Hematopoietic multipotent progenitor cell (in vitro differentiated cells): ENCODE data around the gene ITGB4. TPM values are rescaled to one million over a fixed set of nuclear protein-coding genes. Genes with fewer than 3 reads are reported as not detected.
A peak's percentile ranks its signal among the peaks of the same experiment; 100 is the strongest.

ENCODE experiments used
- DNase-seq, 3 donors: peaks; one replicate each; pipeline ENCODE4 v3.0.0-alpha.2; 2011 to 2015; ENCODE audit warnings: low read depth in 2 of 3, low spot score in 2 of 3
- total RNA-seq: library from RNA; depleted of rRNA; stranded (reverse); fragments of >200 nt; gene quantifications from one replicate; pipeline ENCODE4 v1.2.3, GENCODE V29; 2012

ITGB4 gene
- total RNA-seq, 1 donor, result 11.3 TPM

GRCh38 chr17:75730065-75730464 lies 8.8 kb downstream of the ITGB4 start:
- no peak for DNase-seq

- DNase-seq, result no peak
Observed at GRCh38 chr17:75731086-75731715, 9.9 kb downstream of the ITGB4 start.

- DNase-seq, result no peak
Observed at GRCh38 chr17:75731716-75732498, 10.6 kb downstream of the ITGB4 start.

GRCh38 chr17:75733471-75733870 lies 12.2 kb downstream of the ITGB4 start:
- DNase-seq, result no peak

GRCh38 chr17:75734674-75735294 lies 13.5 kb downstream of the ITGB4 start:
- no peak for DNase-seq

- DNase-seq, result no peak
Observed at GRCh38 chr17:75736173-75736835, 15.0 kb downstream of the ITGB4 start.

GRCh38 chr17:75737133-75737962 lies 16.1 kb downstream of the ITGB4 start:
- no peak for DNase-seq

- DNase-seq, result peak in 1 of 3 donors; percentile 50
Observed at GRCh38 chr17:75738218-75738802, 17.1 kb downstream of the ITGB4 start.

- no peak for DNase-seq
Observed at GRCh38 chr17:75739174-75739573, 17.9 kb downstream of the ITGB4 start.

- no peak for DNase-seq
Observed at GRCh38 chr17:75739801-75740200, 18.5 kb downstream of the ITGB4 start.

- no peak for DNase-seq
Observed at GRCh38 chr17:75740215-75740614, 19.0 kb downstream of the ITGB4 start.

GRCh38 chr17:75740631-75741077 lies 19.4 kb downstream of the ITGB4 start:
- DNase-seq, result no peak

- DNase-seq, result no peak
Observed at GRCh38 chr17:75742337-75742736, 21.1 kb downstream of the ITGB4 start.

- no peak for DNase-seq
Observed at GRCh38 chr17:75743625-75744206, 22.5 kb downstream of the ITGB4 start.

GRCh38 chr17:75748706-75749105 lies 27.4 kb downstream of the ITGB4 start:
- DNase-seq, result no peak

- peak; percentile 78 to 88 (median 84) for DNase-seq
Observed at GRCh38 chr17:75749545-75750389, 28.5 kb downstream of the ITGB4 start.

- DNase-seq, result no peak
Observed at GRCh38 chr17:75750661-75751423, 29.6 kb downstream of the ITGB4 start.
